HG03066 (cell line): Measurements from ENCODE around the gene AP2S1.
"Not testable (repeated sequence)": the region's sequence is repeated elsewhere in the genome, so short reads cannot be mapped to it uniquely, and the experiment has no call there.

Experiments used
- ATAC-seq: cut with Tn5 transposase; IDR thresholded peaks from one replicate; pipeline ENCODE4 v1.9.1; 2021; ENCODE audit warnings: low read depth; ENCODE audit not compliant: unreplicated experiment

The AP2S1 gene

GRCh38 chr19:46809534-46810272, 40.9 kb downstream of the AP2S1 start:
- ATAC-seq = no peak

GRCh38 chr19:46806656-46807055, 44.0 kb downstream of the AP2S1 start:
- ATAC-seq = no peak

GRCh38 chr19:46804432-46804831, 46.2 kb downstream of the AP2S1 start:
- ATAC-seq = not testable (repeated sequence)

- no peak for ATAC-seq
Measured at GRCh38 chr19:46803555-46803954, 47.1 kb downstream of the AP2S1 start.

GRCh38 chr19:46802152-46802551, 48.5 kb downstream of the AP2S1 start:
- ATAC-seq = no peak

GRCh38 chr19:46798713-46799112, 51.9 kb downstream of the AP2S1 start:
- no peak for ATAC-seq

GRCh38 chr19:46797881-46798280, 52.8 kb downstream of the AP2S1 start:
- no peak for ATAC-seq

GRCh38 chr19:46791944-46792343, 58.7 kb downstream of the AP2S1 start:
- ATAC-seq = no peak

- ATAC-seq = no peak
Measured at GRCh38 chr19:46789371-46789770, 61.3 kb downstream of the AP2S1 start.

GRCh38 chr19:46788968-46789338, 61.7 kb downstream of the AP2S1 start:
- ATAC-seq = no peak

GRCh38 chr19:46788262-46788967, 62.2 kb downstream of the AP2S1 start, which contains the start of gene SLC1A5:
SLC1A5 (minus strand) TSS chr19:46788594; CDS start chr19:46787965, 629 bp downstream.
- peak; percentile 49 for ATAC-seq
